GM12878 (cell line): ENCODE results near the gene ABI1.

Experiments
- CEBPB ChIP-seq, 2 experiments: fragments of 150-350 bp in 1 of 2; IDR thresholded peaks; 2 replicates each; pipeline ENCODE4 v1.6.1; 2012 to 2014; ENCODE audit warnings: low read depth in 2 of 2, low read length in 2 of 2, borderline replicate concordance in 1 of 2, inconsistent platforms in 1 of 2
- MYC ChIP-seq: IDR thresholded peaks from 2 replicates; pipeline ENCODE4 v1.6.1; 2011; ENCODE audit warnings: mild to moderate bottlenecking, low read length, moderate library complexity, inconsistent platforms; ENCODE audit not compliant: insufficient read depth, insufficient replicate concordance, insufficient read length, severe bottlenecking
- NR2C2 ChIP-seq: IDR thresholded peaks from 2 replicates; pipeline ENCODE4 v1.6.1; 2011; ENCODE audit warnings: borderline replicate concordance, low read depth; ENCODE audit not compliant: control insufficient read depth, insufficient read length
- NR2F1 ChIP-seq: fragments of 450-650 bp; conservative IDR thresholded peaks from 2 replicates; pipeline ENCODE4 v1.6.1; 2017; ENCODE audit warnings: mild to moderate bottlenecking
- POLR2A ChIP-seq: IDR thresholded peaks from 2 replicates; pipeline ENCODE4 v1.6.1; 2011; ENCODE audit warnings: low read depth, mild to moderate bottlenecking, low read length
- RELA ChIP-seq: fragments of 450-650 bp; IDR thresholded peaks from 2 replicates; pipeline ENCODE4 v1.8.0; 2014; ENCODE audit warnings: borderline replicate concordance; ENCODE audit not compliant: partially characterized antibody
- SIN3A ChIP-seq: IDR thresholded peaks from 2 replicates; pipeline ENCODE4 v1.6.1; 2012; ENCODE audit warnings: low read depth, low read length, improper control_type of control experiment
- SMAD5 ChIP-seq: IDR thresholded peaks from 2 replicates; pipeline ENCODE4 v1.6.1; 2016; ENCODE audit warnings: antibody characterized with exemption, low read depth
- TBL1XR1 ChIP-seq: IDR thresholded peaks from 2 replicates; pipeline ENCODE4 v1.6.1; 2012; ENCODE audit warnings: low read depth, low read length, improper control_type of control experiment
- YY1 ChIP-seq: IDR thresholded peaks from 2 replicates; pipeline ENCODE4 v1.6.1; 2011; ENCODE audit warnings: low read depth, mild to moderate bottlenecking, low read length
- ZBED1 ChIP-seq: IDR thresholded peaks from 2 replicates; pipeline ENCODE4 v1.6.1; 2016; ENCODE audit warnings: borderline replicate concordance
- TF ChIP-seq, protein P1 (sequence below), 3 experiments: IDR thresholded peaks in 2 of 3; conservative IDR thresholded peaks in 1 of 3; 2 replicates each; pipeline ENCODE4 v1.5.1; 2011; ENCODE audit warnings: low read depth in 3 of 3, low read length in 3 of 3, mild to moderate bottlenecking in 3 of 3, control low read depth in 2 of 3, moderate library complexity in 2 of 3, inconsistent platforms in 1 of 3, mixed read lengths in 1 of 3; ENCODE audit not compliant: control insufficient read depth in 2 of 3, insufficient read depth in 1 of 3; ENCODE audit errors: extremely low read depth in 1 of 3
- TF ChIP-seq, protein P2 (sequence below): IDR thresholded peaks from 2 replicates; pipeline ENCODE4 v1.6.1; 2011; ENCODE audit warnings: mild to moderate bottlenecking, low read depth, low read length, moderate library complexity; ENCODE audit not compliant: insufficient replicate concordance
- TF ChIP-seq, protein P3 (sequence below): IDR thresholded peaks from 2 replicates; pipeline ENCODE4 v1.6.1; 2012; ENCODE audit warnings: low read depth, low read length, improper control_type of control experiment

DNA sequence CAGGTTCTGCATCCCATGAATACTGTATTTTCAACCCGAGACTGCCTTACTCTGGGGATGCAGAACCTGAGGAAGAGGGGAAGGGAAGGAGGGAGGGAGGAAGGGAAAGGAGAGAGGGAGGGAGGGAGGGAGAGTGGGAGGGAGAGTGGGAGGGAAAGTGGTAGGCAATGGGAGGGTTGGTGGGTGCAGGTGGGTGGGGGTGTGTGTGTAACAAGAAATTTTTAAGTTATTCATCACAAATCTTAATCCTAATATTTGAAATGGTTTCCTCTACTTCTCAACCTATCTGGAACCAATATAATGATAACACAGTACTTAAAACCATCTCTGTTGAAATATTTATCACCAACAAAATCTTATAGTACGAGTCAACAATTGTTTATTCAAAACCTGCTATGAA, 95.2 kb downstream of the ABI1 start:
- TF ChIP-seq MYC (no peak), TBL1XR1 (no peak), SMAD5 (no peak), CEBPB (IDR thresholded peaks at IDR 0.05; ENCODE audit: borderline replicate concordance in 1 of 2, low read depth in 2 of 2, low read length in 2 of 2) (no peak), POLR2A (no peak), ZBED1 (no peak), YY1 (no peak), SIN3A (no peak), NR2F1 (no peak), NR2C2 (no peak), RELA (no peak)
- TF ChIP-seq, protein P1, sequence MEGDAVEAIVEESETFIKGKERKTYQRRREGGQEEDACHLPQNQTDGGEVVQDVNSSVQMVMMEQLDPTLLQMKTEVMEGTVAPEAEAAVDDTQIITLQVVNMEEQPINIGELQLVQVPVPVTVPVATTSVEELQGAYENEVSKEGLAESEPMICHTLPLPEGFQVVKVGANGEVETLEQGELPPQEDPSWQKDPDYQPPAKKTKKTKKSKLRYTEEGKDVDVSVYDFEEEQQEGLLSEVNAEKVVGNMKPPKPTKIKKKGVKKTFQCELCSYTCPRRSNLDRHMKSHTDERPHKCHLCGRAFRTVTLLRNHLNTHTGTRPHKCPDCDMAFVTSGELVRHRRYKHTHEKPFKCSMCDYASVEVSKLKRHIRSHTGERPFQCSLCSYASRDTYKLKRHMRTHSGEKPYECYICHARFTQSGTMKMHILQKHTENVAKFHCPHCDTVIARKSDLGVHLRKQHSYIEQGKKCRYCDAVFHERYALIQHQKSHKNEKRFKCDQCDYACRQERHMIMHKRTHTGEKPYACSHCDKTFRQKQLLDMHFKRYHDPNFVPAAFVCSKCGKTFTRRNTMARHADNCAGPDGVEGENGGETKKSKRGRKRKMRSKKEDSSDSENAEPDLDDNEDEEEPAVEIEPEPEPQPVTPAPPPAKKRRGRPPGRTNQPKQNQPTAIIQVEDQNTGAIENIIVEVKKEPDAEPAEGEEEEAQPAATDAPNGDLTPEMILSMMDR (IDR thresholded peaks at IDR 0.05 in 2 of 3, conservative IDR thresholded peaks at IDR 0.05 in 1 of 3; ENCODE audit: control insufficient read depth in 2 of 3, extremely low read depth in 1 of 3, insufficient read depth in 1 of 3, low read depth in 3 of 3, low read length in 3 of 3): no peak
- TF ChIP-seq, protein P2, sequence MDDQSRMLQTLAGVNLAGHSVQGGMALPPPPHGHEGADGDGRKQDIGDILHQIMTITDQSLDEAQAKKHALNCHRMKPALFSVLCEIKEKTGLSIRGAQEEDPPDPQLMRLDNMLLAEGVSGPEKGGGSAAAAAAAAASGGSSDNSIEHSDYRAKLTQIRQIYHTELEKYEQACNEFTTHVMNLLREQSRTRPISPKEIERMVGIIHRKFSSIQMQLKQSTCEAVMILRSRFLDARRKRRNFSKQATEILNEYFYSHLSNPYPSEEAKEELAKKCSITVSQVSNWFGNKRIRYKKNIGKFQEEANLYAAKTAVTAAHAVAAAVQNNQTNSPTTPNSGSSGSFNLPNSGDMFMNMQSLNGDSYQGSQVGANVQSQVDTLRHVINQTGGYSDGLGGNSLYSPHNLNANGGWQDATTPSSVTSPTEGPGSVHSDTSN: no peak
- TF ChIP-seq, protein P3, sequence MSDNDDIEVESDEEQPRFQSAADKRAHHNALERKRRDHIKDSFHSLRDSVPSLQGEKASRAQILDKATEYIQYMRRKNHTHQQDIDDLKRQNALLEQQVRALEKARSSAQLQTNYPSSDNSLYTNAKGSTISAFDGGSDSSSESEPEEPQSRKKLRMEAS: no peak
